Measurements from ENCODE around the gene NHLH2.

Gene NHLH2

DNA sequence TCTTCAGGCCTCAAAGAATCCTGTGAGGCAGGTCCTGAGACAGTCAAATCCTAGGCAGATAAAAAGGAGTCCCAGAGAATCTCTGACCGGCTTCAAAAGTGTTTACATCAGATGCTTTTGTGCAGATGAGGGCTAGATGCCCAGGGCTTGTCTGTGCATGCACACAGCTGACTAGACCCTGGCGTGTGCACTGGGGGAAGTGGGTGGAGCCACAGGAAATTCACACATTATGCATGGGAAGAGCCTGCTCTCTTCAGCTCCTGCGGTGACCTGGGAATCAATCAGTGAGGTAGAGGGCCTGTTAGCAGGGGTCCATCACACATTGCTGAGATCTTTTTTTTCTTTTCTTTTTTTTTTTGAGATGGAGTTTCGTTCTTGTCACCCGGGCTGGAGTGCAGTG is 36.6 kb upstream of the NHLH2 start:
- no peaks in the 10 kb centered on the region for H3K9me2 ChIP-seq (replicated peaks; ENCODE audit: insufficient read depth, low read length)
- no peaks in the 10 kb centered on the region for H4K20me1 ChIP-seq (ENCODE audit: low read depth, low read length)
- H3K4me2 ChIP-seq (ENCODE audit: low read depth, low read length, poor library complexity, severe bottlenecking) = no peak overlapping the region
- H3K9ac ChIP-seq (ENCODE audit: low read length) = no peak overlapping the region
- no peaks in the 10 kb centered on the region for H3F3A ChIP-seq (ENCODE audit: insufficient read depth)
- H3K27ac ChIP-seq (ENCODE audit: low read depth, low read length) = no peak overlapping the region
- H3K79me2 ChIP-seq (ENCODE audit: insufficient read depth, low read length) = no peaks in the 10 kb centered on the region
- TF ChIP-seq, protein P1, sequence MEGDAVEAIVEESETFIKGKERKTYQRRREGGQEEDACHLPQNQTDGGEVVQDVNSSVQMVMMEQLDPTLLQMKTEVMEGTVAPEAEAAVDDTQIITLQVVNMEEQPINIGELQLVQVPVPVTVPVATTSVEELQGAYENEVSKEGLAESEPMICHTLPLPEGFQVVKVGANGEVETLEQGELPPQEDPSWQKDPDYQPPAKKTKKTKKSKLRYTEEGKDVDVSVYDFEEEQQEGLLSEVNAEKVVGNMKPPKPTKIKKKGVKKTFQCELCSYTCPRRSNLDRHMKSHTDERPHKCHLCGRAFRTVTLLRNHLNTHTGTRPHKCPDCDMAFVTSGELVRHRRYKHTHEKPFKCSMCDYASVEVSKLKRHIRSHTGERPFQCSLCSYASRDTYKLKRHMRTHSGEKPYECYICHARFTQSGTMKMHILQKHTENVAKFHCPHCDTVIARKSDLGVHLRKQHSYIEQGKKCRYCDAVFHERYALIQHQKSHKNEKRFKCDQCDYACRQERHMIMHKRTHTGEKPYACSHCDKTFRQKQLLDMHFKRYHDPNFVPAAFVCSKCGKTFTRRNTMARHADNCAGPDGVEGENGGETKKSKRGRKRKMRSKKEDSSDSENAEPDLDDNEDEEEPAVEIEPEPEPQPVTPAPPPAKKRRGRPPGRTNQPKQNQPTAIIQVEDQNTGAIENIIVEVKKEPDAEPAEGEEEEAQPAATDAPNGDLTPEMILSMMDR (IDR thresholded peaks at IDR 0.05; ENCODE audit: insufficient read depth, low read length, poor library complexity, severe bottlenecking) = no peak
- TF ChIP-seq EZH2phosphoT487 (conservative IDR thresholded peaks at IDR 0.05; ENCODE audit: low read length) = no peak
- H3K27me3 ChIP-seq (ENCODE audit: low read length) = no peaks in the 10 kb centered on the region
- H2AFZ ChIP-seq (ENCODE audit: low read depth, low read length, severe bottlenecking) = no peak overlapping the region
- H3K9me3 ChIP-seq (ENCODE audit: insufficient read depth, low read length) = no peaks in the 10 kb centered on the region
- no peaks in the 10 kb centered on the region for H3K36me3 ChIP-seq (ENCODE audit: low read length)
- H3K4me3 ChIP-seq (ENCODE audit: insufficient read depth, low read length, poor library complexity, severe bottlenecking) = no peak overlapping the region

DNA sequence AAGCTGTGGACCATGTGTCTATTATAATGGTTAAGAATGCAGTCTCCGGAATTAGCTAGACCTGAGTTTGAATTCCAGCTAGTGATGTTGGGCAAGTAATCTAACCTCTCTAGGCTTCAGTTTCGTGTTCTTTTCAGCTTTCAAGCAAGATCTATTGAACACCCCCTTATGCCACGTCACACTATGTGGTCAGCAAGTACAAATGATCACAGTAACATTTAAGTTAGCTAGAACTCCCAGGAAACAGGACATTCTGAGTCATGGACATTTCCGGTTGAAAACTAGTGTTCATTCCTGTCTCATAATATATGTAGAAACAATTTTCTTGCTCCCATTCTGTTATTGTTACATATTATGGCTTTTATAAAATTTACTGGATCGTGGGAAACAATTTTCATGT is 34.0 kb upstream of the NHLH2 start:
- Histone ChIP-seq H3F3A (ENCODE audit: insufficient read depth) (no peaks in the 10 kb centered on the region), H3K4me3 (ENCODE audit: insufficient read depth, low read length, poor library complexity, severe bottlenecking) (no peak overlapping the region), H3K9me2 (replicated peaks; ENCODE audit: insufficient read depth, low read length) (no peaks in the 10 kb centered on the region), H3K9me3 (ENCODE audit: insufficient read depth, low read length) (no peaks in the 10 kb centered on the region), H3K36me3 (ENCODE audit: low read length) (no peaks in the 10 kb centered on the region), H2AFZ (ENCODE audit: low read depth, low read length, severe bottlenecking) (no peak overlapping the region), H3K79me2 (ENCODE audit: insufficient read depth, low read length) (no peaks in the 10 kb centered on the region), H4K20me1 (ENCODE audit: low read depth, low read length) (no peaks in the 10 kb centered on the region), H3K27ac (ENCODE audit: low read depth, low read length) (no peak overlapping the region), H3K4me2 (ENCODE audit: low read depth, low read length, poor library complexity, severe bottlenecking) (no peak overlapping the region), H3K27me3 (ENCODE audit: low read length) (no peaks in the 10 kb centered on the region), H3K9ac (ENCODE audit: low read length) (no peak overlapping the region)
- no peak for TF ChIP-seq EZH2phosphoT487 (conservative IDR thresholded peaks at IDR 0.05; ENCODE audit: low read length)
- TF ChIP-seq, protein P1 (IDR thresholded peaks at IDR 0.05; ENCODE audit: insufficient read depth, low read length, poor library complexity, severe bottlenecking) = no peak

DNA sequence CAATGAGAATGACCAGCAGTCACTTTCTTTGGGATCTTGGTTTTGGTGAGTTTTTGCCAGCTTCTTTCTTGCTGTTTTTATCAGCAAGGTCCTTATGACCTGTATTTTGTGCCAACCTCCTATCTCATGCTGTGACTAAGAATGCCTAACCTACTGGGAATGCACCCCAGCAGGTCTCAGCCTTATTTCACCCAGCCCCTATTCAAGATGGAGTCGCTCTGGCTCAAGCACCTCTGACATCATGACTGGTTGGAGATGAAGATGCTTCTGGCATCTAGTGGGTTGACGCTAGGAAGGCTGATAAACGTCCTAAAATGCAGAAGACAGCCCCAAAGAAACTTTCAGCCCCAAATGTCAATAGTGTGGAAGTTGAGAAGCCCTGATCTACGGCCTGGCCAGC is 33.6 kb upstream of the NHLH2 start:
- TF ChIP-seq EZH2phosphoT487 (conservative IDR thresholded peaks at IDR 0.05; ENCODE audit: low read length) = no peak
- TF ChIP-seq, protein P1 (IDR thresholded peaks at IDR 0.05; ENCODE audit: insufficient read depth, low read length, poor library complexity, severe bottlenecking) = no peak

More for the DNA sequence above, 33.6 kb upstream of the NHLH2 start:
- H3K9ac ChIP-seq (ENCODE audit: low read length) = no peak overlapping the region
- no peaks in the 10 kb centered on the region for H3K36me3 ChIP-seq (ENCODE audit: low read length)
- no peaks in the 10 kb centered on the region for H4K20me1 ChIP-seq (ENCODE audit: low read depth, low read length)
- H3K4me2 ChIP-seq (ENCODE audit: low read depth, low read length, poor library complexity, severe bottlenecking) = no peak overlapping the region
- H3K9me2 ChIP-seq (replicated peaks; ENCODE audit: insufficient read depth, low read length) = no peaks in the 10 kb centered on the region
- H3K79me2 ChIP-seq (ENCODE audit: insufficient read depth, low read length) = no peaks in the 10 kb centered on the region
- no peak overlapping the region for H3K4me3 ChIP-seq (ENCODE audit: insufficient read depth, low read length, poor library complexity, severe bottlenecking)
- H3K27ac ChIP-seq (ENCODE audit: low read depth, low read length) = no peak overlapping the region
- H2AFZ ChIP-seq (ENCODE audit: low read depth, low read length, severe bottlenecking) = no peak overlapping the region
- no peaks in the 10 kb centered on the region for H3K27me3 ChIP-seq (ENCODE audit: low read length)
- no peaks in the 10 kb centered on the region for H3K9me3 ChIP-seq (ENCODE audit: insufficient read depth, low read length)
- H3F3A ChIP-seq (ENCODE audit: insufficient read depth) = no peaks in the 10 kb centered on the region

All from SU-DHL-6 (cell line).